Osteocyte (in vitro differentiated cells): ENCODE measurements around the gene ITGB7. TPM values are rescaled to one million over a fixed set of nuclear protein-coding genes. Genes with fewer than 3 reads are reported as not detected.
"Not testable (repeated sequence)": the region's sequence is repeated elsewhere in the genome, so short reads cannot be mapped to it uniquely, and the experiment has no call there.

Source experiments
- DNase-seq: peaks from one replicate; pipeline ENCODE4 v3.0.0; 2021; ENCODE audit warnings: mixed read lengths; ENCODE audit not compliant: unreplicated experiment; ENCODE audit errors: extremely low spot score
- H3K27ac Mint-ChIP-seq: one replicate; pipeline ENCODE4 v1.8.0; 2021; ENCODE audit warnings: mild to moderate bottlenecking, mixed read lengths; ENCODE audit not compliant: unreplicated experiment
- H3K27me3 Mint-ChIP-seq: one replicate; pipeline ENCODE4 v1.8.0; 2021; ENCODE audit warnings: mixed read lengths; ENCODE audit not compliant: unreplicated experiment
- H3K36me3 Mint-ChIP-seq: one replicate; pipeline ENCODE4 v1.8.0; 2021; ENCODE audit warnings: mixed read lengths; ENCODE audit not compliant: unreplicated experiment
- H3K4me1 Mint-ChIP-seq: one replicate; pipeline ENCODE4 v1.8.0; 2021; ENCODE audit warnings: mixed read lengths; ENCODE audit not compliant: unreplicated experiment
- H3K4me3 Mint-ChIP-seq: one replicate; pipeline ENCODE4 v1.8.0; 2021; ENCODE audit warnings: mild to moderate bottlenecking, moderate library complexity, mixed read lengths; ENCODE audit not compliant: unreplicated experiment
- H3K9me3 Mint-ChIP-seq: one replicate; pipeline ENCODE4 v1.8.0; 2021; ENCODE audit warnings: mixed read lengths; ENCODE audit not compliant: unreplicated experiment
- total RNA-seq: library from RNA; stranded (reverse); gene quantifications from 2 replicates; pipeline ENCODE4 v1.2.1, GENCODE V29; 2021
- TF ChIP-seq, protein P1 (sequence below): fragments of 200-600 bp; sonication (generic); IDR thresholded peaks from 2 replicates; pipeline ENCODE4 v1.5.0; 2021; ENCODE audit warnings: antibody characterized with exemption, mild to moderate bottlenecking, moderate library complexity

The ITGB7 gene
- total RNA-seq, 1 donor from 2014 or later = 0.83 TPM

DNA sequence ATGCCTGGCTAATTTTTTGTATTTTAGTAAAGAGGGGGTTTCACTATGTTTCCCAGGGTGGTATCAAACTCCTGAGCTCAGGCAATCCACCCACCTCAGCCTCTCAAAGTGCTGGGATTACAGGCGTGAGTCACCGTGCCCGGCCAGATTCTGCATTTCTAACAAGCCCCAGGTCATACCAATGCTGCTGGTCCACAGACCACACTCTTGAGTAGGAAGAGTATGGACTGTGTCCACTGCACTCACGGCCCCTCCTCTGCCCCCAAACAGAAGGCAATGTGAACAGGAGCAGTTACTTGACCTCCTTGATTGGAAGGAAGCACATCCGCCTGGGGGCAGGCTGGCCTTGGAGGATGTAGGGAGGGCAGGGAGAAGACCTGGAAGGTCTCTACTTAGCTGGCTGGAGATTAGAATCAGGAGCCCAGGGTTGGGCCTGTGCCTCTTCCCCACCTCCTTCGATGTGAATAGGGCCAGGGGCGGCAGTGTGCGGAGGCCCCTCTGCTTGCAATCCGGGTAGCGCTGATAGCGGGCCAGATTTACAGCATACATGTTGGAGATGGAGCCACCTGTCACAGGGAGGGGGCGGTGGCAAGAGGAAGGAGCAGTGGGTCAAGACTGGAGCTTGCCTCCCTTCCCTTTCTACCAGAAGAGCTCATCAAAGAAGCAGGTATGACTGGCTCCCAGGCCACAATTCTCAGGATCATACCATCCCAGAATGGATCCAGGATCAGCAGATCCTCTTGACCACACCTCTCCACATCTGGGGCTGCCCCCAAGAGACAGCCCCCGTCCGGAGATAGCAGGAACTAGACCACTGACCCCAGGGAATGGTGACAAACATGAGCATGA lies 36.0 kb downstream of the ITGB7 start:
- TF ChIP-seq, protein P1, sequence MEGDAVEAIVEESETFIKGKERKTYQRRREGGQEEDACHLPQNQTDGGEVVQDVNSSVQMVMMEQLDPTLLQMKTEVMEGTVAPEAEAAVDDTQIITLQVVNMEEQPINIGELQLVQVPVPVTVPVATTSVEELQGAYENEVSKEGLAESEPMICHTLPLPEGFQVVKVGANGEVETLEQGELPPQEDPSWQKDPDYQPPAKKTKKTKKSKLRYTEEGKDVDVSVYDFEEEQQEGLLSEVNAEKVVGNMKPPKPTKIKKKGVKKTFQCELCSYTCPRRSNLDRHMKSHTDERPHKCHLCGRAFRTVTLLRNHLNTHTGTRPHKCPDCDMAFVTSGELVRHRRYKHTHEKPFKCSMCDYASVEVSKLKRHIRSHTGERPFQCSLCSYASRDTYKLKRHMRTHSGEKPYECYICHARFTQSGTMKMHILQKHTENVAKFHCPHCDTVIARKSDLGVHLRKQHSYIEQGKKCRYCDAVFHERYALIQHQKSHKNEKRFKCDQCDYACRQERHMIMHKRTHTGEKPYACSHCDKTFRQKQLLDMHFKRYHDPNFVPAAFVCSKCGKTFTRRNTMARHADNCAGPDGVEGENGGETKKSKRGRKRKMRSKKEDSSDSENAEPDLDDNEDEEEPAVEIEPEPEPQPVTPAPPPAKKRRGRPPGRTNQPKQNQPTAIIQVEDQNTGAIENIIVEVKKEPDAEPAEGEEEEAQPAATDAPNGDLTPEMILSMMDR = no peak
- peak; percentile 76 for DNase-seq
- Mint-ChIP-seq H3K27me3 (no peaks in the 10 kb centered on the region), H3K4me1 (peaks cover 20% of the 10 kb centered on the region), H3K9me3 (no peaks in the 10 kb centered on the region), H3K27ac (no peak overlapping the region), H3K36me3 (peaks cover 26% of the 10 kb centered on the region), H3K4me3 (no peak overlapping the region)

DNA sequence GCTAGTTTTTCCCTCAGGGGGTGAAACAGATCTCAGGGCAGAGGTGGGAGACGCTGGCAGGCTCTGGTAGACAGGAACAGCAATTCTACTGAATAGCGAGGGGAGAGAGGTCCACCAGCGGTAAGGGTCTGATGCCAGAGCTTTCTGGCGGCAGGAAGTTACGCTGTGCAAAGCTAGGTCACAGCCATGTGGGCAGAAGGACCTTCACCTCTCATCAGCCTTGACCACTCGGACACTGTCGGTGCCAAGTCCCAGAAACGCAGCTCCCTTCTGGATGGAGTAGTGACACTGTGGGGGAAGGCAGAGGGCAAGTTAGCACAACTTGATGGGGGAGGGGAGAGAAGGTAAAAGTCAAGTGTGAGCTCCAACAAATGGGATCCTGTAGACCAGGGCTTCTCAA lies 36.8 kb downstream of the ITGB7 start:
- no peaks in the 10 kb centered on the region for H3K27me3 Mint-ChIP-seq
- peak; percentile 75 for DNase-seq
- no peak overlapping the region for H3K4me3 Mint-ChIP-seq
- no peak overlapping the region for H3K27ac Mint-ChIP-seq
- TF ChIP-seq, protein P1 = no peak
- peaks cover 13% of the 10 kb centered on the region for H3K4me1 Mint-ChIP-seq
- H3K9me3 Mint-ChIP-seq = no peaks in the 10 kb centered on the region
- peaks cover 26% of the 10 kb centered on the region for H3K36me3 Mint-ChIP-seq

DNA sequence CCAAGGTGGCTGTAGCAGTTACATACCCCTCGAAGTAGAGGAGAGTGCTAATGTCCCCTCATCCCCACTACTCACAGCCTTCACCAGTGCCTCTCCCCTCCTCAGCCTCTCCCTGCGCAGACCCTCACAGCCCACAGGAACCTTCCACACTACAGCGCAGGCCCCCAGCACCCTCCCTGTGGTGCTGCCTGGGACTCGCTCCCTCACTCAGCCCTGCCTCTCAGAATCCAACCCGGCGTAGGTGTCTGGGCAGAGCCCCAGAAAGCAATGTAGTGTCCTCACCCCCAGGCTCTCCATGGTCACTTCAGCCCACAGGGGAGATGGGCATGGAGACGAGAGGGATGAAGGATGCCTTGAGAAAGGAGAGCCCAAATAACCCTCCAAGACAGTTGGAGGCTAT lies 37.4 kb downstream of the ITGB7 start:
- peaks cover 32% of the 10 kb centered on the region for H3K36me3 Mint-ChIP-seq
- TF ChIP-seq, protein P1 = no peak
- H3K4me3 Mint-ChIP-seq = no peak overlapping the region
- no peaks in the 10 kb centered on the region for H3K9me3 Mint-ChIP-seq
- H3K27ac Mint-ChIP-seq = no peak overlapping the region
- peak; percentile 53 for DNase-seq
- peaks cover 8% of the 10 kb centered on the region for H3K4me1 Mint-ChIP-seq
- H3K27me3 Mint-ChIP-seq = no peaks in the 10 kb centered on the region

DNA sequence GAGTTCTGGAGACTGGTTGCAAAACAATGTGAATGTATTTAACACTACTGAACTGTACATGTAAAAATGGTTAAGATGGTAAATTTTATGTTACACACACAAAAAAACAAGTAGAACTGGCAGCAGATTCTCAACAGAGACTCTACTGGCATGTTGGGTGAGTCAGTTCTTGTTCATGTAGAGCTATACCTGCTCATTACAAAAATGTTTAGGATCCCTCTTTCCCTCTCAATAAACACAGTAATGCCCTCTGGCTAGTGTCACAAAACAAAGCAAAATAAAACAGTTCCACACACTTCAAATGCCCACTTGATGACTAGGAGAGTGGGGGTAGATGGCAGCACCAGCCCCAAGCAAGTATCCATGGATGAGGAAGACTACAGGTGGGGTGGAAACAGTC lies 40.2 kb downstream of the ITGB7 start:
- TF ChIP-seq, protein P1 = no peak
- H3K4me3 Mint-ChIP-seq = no peak overlapping the region

DNA sequence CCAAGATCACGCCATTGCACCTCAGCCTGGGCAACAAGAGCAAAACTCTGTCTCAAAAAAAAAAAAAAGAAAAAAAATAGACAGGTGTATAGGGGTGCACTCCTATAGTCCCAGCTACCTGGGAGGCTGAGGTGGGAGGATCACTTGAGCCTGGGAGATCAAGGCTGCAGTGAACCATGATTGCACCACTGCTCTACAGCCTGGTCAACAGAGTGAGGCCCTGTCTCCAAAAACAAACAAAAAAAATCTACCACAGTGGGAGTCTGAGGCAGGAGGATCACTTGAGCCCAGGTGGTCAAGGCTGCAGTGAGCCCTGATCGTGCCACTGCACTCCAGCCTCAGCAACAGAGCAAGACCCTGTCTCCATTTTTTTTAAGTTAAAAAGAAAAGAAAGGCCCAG lies 44.0 kb downstream of the ITGB7 start:
- H3K4me3 Mint-ChIP-seq, DNase-seq, H3K4me1 Mint-ChIP-seq, H3K27me3 Mint-ChIP-seq, H3K9me3 Mint-ChIP-seq, H3K27ac Mint-ChIP-seq: not testable (repeated sequence)
- peaks cover 16% of the 10 kb centered on the region for H3K36me3 Mint-ChIP-seq

More for the DNA sequence above, 40.2 kb downstream of the ITGB7 start:
- Mint-ChIP-seq H3K4me1 (no peaks in the 10 kb centered on the region), H3K27me3 (no peaks in the 10 kb centered on the region), H3K9me3 (no peaks in the 10 kb centered on the region), H3K36me3 (peaks cover 35% of the 10 kb centered on the region), H3K27ac (no peak overlapping the region)
- no peak for DNase-seq
